Measurements from ENCODE around the gene MRPL37.

DNA sequence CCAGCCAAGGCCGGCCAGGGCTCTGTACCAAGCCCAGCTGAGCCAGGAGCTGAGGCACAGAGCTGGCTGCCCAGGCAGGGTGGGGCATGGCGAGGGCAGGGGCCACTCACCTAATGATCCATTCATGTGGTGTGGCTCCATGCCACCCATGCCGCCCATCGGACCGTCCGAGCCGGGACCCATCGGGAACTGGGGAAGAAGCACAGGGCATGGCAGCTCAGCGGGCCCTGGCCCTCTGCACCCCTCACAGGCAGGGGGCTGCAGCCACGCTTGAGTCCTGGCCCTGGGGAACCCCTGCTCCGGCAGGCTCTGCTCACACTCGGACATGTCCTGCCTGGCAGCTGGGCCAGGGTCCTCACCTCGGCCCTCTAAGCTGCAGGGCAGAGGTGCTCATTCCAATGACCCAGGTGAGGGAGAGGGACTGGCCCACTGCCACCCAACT, 28.7 kb downstream of the MRPL37 start:
- TF ChIP-seq, protein P1, sequence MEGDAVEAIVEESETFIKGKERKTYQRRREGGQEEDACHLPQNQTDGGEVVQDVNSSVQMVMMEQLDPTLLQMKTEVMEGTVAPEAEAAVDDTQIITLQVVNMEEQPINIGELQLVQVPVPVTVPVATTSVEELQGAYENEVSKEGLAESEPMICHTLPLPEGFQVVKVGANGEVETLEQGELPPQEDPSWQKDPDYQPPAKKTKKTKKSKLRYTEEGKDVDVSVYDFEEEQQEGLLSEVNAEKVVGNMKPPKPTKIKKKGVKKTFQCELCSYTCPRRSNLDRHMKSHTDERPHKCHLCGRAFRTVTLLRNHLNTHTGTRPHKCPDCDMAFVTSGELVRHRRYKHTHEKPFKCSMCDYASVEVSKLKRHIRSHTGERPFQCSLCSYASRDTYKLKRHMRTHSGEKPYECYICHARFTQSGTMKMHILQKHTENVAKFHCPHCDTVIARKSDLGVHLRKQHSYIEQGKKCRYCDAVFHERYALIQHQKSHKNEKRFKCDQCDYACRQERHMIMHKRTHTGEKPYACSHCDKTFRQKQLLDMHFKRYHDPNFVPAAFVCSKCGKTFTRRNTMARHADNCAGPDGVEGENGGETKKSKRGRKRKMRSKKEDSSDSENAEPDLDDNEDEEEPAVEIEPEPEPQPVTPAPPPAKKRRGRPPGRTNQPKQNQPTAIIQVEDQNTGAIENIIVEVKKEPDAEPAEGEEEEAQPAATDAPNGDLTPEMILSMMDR (conservative IDR thresholded peaks at IDR 0.05), result no peak
- no peak for TF ChIP-seq EZH2 (IDR thresholded peaks at IDR 0.05; ENCODE audit: low read depth)
